Measurements from ENCODE around the gene PSMB5. TPM values are rescaled to one million over a fixed set of nuclear protein-coding genes. Genes with fewer than 3 reads are reported as not detected.

The PSMB5 gene
- total and polyA plus RNA-seq, 2 of the 13 experiments (the other 11 are each of a cell fraction or from before 2014, with no cell fraction given): 705 to 871 TPM

DNA sequence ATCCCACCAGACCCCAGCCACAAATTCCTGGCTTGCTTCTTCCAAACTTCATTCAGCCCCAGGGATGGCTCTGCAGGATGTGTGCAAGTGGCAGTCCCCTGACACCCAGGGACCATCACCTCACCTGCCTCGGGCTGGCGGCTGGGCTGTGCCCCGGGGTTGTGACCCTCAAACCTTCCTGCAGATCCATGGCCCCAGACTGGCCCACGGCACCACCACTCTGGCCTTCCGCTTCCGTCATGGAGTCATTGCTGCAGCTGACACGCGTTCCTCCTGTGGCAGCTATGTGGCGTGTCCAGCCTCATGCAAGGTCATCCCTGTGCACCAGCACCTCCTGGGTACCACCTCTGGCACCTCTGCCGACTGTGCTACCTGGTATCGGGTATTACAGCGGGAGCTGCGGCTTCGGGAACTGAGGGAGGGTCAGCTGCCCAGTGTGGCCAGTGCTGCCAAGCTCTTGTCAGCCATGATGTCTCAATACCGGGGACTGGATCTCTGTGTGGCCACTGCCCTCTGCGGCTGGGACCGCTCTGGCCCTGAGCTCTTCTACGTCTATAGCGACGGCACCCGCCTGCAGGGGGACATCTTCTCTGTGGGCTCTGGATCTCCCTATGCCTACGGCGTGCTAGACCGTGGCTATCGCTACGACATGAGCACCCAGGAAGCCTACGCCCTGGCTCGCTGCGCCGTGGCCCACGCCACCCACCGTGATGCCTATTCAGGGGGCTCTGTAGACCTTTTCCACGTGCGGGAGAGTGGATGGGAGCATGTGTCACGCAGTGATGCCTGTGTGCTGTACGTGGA is 7.7 kb upstream of the PSMB5 start, which contains the start of gene PSMB11 (continued):
- TF ChIP-seq, protein P1, sequence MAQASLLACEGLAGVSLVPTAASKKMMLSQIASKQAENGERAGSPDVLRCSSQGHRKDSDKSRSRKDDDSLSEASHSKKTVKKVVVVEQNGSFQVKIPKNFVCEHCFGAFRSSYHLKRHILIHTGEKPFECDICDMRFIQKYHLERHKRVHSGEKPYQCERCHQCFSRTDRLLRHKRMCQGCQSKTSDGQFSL (CRISPR knock-in tag; IDR thresholded peaks at IDR 0.05): no peak
- TF ChIP-seq, protein P2, sequence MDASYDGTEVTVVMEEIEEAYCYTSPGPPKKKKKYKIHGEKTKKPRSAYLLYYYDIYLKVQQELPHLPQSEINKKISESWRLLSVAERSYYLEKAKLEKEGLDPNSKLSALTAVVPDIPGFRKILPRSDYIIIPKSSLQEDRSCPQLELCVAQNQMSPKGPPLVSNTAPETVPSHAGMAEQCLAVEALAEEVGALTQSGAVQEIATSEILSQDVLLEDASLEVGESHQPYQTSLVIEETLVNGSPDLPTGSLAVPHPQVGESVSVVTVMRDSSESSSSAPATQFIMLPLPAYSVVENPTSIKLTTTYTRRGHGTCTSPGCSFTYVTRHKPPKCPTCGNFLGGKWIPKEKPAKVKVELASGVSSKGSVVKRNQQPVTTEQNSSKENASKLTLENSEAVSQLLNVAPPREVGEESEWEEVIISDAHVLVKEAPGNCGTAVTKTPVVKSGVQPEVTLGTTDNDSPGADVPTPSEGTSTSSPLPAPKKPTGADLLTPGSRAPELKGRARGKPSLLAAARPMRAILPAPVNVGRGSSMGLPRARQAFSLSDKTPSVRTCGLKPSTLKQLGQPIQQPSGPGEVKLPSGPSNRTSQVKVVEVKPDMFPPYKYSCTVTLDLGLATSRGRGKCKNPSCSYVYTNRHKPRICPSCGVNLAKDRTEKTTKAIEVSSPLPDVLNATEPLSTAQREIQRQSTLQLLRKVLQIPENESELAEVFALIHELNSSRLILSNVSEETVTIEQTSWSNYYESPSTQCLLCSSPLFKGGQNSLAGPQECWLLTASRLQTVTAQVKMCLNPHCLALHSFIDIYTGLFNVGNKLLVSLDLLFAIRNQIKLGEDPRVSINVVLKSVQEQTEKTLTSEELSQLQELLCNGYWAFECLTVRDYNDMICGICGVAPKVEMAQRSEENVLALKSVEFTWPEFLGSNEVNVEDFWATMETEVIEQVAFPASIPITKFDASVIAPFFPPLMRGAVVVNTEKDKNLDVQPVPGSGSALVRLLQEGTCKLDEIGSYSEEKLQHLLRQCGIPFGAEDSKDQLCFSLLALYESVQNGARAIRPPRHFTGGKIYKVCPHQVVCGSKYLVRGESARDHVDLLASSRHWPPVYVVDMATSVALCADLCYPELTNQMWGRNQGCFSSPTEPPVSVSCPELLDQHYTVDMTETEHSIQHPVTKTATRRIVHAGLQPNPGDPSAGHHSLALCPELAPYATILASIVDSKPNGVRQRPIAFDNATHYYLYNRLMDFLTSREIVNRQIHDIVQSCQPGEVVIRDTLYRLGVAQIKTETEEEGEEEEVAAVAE (CRISPR knock-in tag; IDR thresholded peaks at IDR 0.05; ENCODE audit: borderline replicate concordance): no peak
- TF ChIP-seq, protein P3, sequence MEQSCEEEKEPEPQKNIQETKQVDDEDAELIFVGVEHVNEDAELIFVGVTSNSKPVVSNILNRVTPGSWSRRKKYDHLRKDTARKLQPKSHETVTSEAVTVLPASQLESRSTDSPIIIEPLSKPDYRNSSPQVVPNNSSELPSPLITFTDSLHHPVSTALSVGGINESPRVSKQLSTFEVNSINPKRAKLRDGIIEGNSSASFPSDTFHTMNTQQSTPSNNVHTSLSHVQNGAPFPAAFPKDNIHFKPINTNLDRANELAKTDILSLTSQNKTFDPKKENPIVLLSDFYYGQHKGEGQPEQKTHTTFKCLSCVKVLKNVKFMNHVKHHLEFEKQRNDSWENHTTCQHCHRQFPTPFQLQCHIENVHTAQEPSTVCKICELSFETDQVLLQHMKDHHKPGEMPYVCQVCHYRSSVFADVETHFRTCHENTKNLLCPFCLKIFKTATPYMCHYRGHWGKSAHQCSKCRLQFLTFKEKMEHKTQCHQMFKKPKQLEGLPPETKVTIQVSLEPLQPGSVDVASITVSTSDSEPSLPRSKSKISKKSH (CRISPR knock-in tag; IDR thresholded peaks at IDR 0.05; ENCODE audit: borderline replicate concordance): peak; percentile 57
- TF ChIP-seq MED13 (CRISPR knock-in tag; IDR thresholded peaks at IDR 0.05) (no peak), ZNF160 (CRISPR knock-in tag; IDR thresholded peaks at IDR 0.05) (0 out of 2 replicates have a peak, but pooled peaks have one; percentile 36), ZNF549 (CRISPR knock-in tag; IDR thresholded peaks at IDR 0.05) (no peak), ASH2L (IDR thresholded peaks at IDR 0.05; ENCODE audit: insufficient read length, low read depth, low read length) (no peak), HOXA3 (CRISPR knock-in tag; IDR thresholded peaks at IDR 0.05) (0 out of 2 replicates have a peak, but pooled peaks have one; percentile 23), FLYWCH1 (CRISPR knock-in tag; IDR thresholded peaks at IDR 0.05) (no peak)
- TF ChIP-seq, protein P4, sequence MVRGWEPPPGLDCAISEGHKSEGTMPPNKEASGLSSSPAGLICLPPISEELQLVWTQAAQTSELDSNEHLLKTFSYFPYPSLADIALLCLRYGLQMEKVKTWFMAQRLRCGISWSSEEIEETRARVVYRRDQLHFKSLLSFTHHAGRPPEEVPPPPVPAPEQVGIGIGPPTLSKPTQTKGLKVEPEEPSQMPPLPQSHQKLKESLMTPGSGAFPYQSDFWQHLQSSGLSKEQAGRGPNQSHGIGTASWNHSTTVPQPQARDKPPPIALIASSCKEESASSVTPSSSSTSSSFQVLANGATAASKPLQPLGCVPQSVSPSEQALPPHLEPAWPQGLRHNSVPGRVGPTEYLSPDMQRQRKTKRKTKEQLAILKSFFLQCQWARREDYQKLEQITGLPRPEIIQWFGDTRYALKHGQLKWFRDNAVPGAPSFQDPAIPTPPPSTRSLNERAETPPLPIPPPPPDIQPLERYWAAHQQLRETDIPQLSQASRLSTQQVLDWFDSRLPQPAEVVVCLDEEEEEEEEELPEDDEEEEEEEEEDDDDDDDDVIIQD (CRISPR knock-in tag; IDR thresholded peaks at IDR 0.05; ENCODE audit: low read depth): no peak
- TF ChIP-seq, protein P5, sequence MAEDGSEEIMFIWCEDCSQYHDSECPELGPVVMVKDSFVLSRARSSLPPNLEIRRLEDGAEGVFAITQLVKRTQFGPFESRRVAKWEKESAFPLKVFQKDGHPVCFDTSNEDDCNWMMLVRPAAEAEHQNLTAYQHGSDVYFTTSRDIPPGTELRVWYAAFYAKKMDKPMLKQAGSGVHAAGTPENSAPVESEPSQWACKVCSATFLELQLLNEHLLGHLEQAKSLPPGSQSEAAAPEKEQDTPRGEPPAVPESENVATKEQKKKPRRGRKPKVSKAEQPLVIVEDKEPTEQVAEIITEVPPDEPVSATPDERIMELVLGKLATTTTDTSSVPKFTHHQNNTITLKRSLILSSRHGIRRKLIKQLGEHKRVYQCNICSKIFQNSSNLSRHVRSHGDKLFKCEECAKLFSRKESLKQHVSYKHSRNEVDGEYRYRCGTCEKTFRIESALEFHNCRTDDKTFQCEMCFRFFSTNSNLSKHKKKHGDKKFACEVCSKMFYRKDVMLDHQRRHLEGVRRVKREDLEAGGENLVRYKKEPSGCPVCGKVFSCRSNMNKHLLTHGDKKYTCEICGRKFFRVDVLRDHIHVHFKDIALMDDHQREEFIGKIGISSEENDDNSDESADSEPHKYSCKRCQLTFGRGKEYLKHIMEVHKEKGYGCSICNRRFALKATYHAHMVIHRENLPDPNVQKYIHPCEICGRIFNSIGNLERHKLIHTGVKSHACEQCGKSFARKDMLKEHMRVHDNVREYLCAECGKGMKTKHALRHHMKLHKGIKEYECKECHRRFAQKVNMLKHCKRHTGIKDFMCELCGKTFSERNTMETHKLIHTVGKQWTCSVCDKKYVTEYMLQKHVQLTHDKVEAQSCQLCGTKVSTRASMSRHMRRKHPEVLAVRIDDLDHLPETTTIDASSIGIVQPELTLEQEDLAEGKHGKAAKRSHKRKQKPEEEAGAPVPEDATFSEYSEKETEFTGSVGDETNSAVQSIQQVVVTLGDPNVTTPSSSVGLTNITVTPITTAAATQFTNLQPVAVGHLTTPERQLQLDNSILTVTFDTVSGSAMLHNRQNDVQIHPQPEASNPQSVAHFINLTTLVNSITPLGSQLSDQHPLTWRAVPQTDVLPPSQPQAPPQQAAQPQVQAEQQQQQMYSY (CRISPR knock-in tag; IDR thresholded peaks at IDR 0.05): no peak
- TF ChIP-seq, protein P6, sequence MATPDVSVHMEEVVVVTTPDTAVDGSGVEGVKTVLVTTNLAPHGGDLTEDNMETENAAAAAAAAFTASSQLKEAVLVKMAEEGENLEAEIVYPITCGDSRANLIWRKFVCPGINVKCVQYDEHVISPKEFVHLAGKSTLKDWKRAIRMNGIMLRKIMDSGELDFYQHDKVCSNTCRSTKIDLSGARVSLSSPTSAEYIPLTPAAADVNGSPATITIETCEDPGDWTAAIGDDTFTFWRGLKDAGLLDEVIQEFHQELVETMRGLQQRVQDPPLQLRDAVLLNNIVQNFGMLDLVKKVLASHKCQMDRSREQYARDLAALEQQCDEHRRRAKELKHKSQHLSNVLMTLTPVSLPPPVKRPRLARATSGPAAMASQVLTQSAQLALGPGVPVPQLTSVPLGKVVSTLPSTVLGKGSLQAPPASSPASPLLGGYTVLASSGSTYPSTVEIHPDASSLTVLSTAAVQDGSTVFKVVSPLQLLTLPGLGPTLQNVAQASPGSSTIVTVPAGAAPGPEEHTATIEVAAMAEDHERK (CRISPR knock-in tag; IDR thresholded peaks at IDR 0.05; ENCODE audit: low read depth): no peak
- TF ChIP-seq, protein P7, sequence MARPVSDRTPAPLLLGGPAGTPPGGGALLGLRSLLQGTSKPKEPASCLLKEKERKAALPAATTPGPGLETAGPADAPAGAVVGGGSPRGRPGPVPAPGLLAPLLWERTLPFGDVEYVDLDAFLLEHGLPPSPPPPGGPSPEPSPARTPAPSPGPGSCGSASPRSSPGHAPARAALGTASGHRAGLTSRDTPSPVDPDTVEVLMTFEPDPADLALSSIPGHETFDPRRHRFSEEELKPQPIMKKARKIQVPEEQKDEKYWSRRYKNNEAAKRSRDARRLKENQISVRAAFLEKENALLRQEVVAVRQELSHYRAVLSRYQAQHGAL (CRISPR knock-in tag; IDR thresholded peaks at IDR 0.05; ENCODE audit: not compliant biosample characterization): no peak
